VCaP (cell line): Measurements from ENCODE around the gene IREB2.

ENCODE experiments used
- H3K27ac ChIP-seq: fragments of 450-650 bp; 2 replicates; pipeline ENCODE4 v1.5.1; 2017
- CTCF ChIP-seq: fragments of 450-650 bp; conservative IDR thresholded peaks from 2 replicates; pipeline ENCODE4 v1.5.1; 2017; ENCODE audit warnings: mild to moderate bottlenecking, moderate library complexity

The IREB2 gene

GRCh38 chr15:78448441-78449219 is 10.6 kb downstream of the IREB2 start:
- peak overlapping the region; percentile 73 for H3K27ac ChIP-seq
- no peak for TF ChIP-seq CTCF

- no peak for TF ChIP-seq CTCF
- peak overlapping the region; percentile 73 for H3K27ac ChIP-seq
These were observed 11.4 kb downstream of the IREB2 start for GRCh38 chr15:78449220-78449999.

- H3K27ac ChIP-seq: peak overlapping the region; percentile 73
- no peak for TF ChIP-seq CTCF
These were observed 12.4 kb downstream of the IREB2 start for GRCh38 chr15:78450285-78450858.

GRCh38 chr15:78452485-78452884 is 14.5 kb downstream of the IREB2 start:
- TF ChIP-seq CTCF: no peak
- H3K27ac ChIP-seq: no peak overlapping the region; the same call in 1 of the 2 replicates

GRCh38 chr15:78453447-78453846 is 15.4 kb downstream of the IREB2 start:
- H3K27ac ChIP-seq: peak overlapping the region; percentile 81; the same call in 1 of the 2 replicates
- no peak for TF ChIP-seq CTCF

GRCh38 chr15:78454992-78455391 is 17.0 kb downstream of the IREB2 start:
- no peak for TF ChIP-seq CTCF
- peak overlapping the region; percentile 81 for H3K27ac ChIP-seq

GRCh38 chr15:78455749-78456148 is 17.7 kb downstream of the IREB2 start:
- H3K27ac ChIP-seq: peak overlapping the region; percentile 81
- TF ChIP-seq CTCF: no peak
